SHP77 (cell line): ENCODE measurements around the gene SH2B2.
A peak's percentile ranks its signal among the peaks of the same experiment; 100 is the strongest.
"Not testable (repeated sequence)": the region's sequence is repeated elsewhere in the genome, so short reads cannot be mapped to it uniquely, and the experiment has no call there.

Experiments
- DNase-seq, 2 experiments: peaks; one replicate each; lab custom pipeline; 2025; lab: John Stamatoyannopoulos, UW

Gene SH2B2

DNA sequence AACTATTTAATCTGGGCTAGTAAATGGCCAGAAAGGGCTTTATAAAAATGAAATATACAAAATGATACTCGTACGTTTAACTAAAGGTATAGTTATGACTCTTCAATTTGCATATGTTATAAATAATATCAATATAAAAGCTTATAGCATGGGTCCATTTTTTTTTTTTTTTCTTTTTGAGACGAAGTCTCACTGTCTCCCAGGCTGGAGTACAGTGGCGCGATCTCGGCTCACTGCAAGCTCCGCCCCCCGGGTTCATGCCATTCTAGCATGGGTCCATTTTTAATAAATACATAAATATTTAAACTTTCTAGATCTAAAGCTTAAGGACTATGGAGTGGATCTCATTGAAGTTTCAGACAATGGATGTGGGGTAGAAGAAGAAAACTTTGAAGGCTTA, 50.3 kb downstream of the SH2B2 start:
- not testable (repeated sequence) for DNase-seq

- DNase-seq, result not testable (repeated sequence)
Observed at GRCh38 chr7:102337420-102337819, 50.8 kb downstream of the SH2B2 start.

GRCh38 chr7:102340599-102341368, 54.1 kb downstream of the SH2B2 start:
- not testable (repeated sequence) for DNase-seq

GRCh38 chr7:102346983-102347382, 60.3 kb downstream of the SH2B2 start:
- DNase-seq, result not testable (repeated sequence)

GRCh38 chr7:102356344-102356743, 69.7 kb downstream of the SH2B2 start, which contains the start of gene SPDYE6:
Gene SPDYE6, minus strand, starts transcription at chr7:102356444. Its CDS starts 421 bp downstream, at chr7:102356023.
- DNase-seq, result not testable (repeated sequence)

DNA sequence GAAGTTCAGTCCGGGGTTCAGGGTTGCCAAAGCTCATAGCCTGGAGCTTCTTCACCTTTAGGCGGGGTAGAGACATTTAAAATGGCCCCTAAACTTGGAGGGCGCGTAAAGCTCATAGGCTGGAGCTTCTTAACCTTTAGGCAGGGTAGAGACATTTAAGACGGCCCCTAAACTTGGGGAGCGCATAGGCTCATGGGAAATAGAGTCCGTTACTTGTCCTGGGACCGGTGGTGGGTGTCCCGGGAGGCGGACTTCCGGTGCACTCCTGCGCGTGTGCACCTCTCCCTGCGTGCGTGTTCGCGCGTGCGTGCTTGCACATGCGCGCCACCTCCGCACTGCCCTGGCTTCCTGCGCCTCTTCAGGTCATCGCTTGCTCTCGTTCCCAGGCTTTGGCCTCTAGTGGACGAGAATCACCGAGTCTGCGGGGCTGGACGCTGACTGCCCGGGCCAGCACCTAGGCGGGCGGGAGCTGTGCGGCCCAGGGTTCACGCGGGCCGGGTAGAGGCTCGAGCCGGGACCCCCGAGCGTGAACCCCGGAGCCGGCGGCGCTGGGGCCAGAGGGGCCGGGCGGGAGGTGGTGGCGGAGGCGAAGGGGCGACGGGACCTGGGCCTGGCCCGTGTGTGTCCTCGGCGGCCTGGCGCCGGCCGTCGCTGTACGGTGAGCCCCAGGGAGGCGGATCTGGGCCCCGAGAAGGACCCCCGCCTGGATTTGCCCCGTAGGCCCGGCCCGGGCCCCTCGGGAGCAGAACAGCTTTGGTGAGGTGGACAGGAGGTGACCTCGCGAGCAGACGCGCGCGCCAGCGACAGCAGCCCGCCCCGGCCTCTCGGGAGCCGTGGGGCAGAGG, 77.1 kb downstream of the SH2B2 start:
- peak; percentile 97 for DNase-seq

GRCh38 chr7:102364394-102364886, 77.8 kb downstream of the SH2B2 start:
- DNase-seq, result not testable (repeated sequence)

DNA sequence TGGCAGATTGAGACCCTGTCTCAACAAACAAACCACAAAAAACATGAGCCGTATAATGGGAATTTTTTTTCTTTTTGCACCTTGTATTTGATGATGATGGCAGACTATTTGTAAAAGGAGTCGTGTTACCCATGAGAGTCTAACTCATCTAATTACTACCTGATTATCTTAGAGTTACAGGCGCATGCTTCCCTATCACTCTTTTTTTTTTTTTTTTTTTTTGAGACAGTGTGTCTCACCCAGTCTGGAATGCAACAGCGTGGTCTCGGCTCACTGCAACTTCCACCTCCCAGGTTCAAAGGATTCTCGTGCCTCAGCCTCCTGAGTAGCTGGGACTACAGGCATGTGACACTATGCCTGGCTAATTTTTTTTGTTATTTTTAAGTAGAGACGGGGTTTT, 78.7 kb downstream of the SH2B2 start:
- DNase-seq, result not testable (repeated sequence)

DNA sequence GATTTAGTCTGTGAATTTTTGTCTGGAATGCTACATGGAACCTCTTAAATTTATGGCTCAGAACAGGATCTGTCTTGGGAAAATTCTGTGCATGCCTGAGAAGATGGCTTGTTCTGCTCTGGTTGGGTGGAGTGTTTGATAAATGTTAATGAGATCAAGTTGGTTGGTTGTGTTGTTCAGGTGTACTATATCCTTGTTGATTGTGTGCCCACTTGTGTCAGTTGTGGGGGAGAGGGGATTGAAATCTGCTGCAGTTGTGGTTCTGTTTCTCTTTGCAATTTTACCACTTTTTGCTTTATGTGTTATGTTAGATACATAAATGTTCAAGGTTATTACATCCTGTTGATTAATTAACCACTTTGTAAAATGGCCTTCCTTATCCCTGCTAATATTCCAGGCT, 83.4 kb downstream of the SH2B2 start:
- DNase-seq, result not testable (repeated sequence)
